Calu3 (cell line): ENCODE results near the gene BDH1. TPM values are rescaled to one million over a fixed set of nuclear protein-coding genes. Genes with fewer than 3 reads are reported as not detected.
"Not testable (repeated sequence)": the region's sequence is repeated elsewhere in the genome, so short reads cannot be mapped to it uniquely, and the experiment has no call there.

ENCODE experiments used
- BruUV-seq: library from RNA; stranded (reverse); fragments of 400-500 nt; replicated peaks from 2 replicates; lab custom pipeline; 2021; lab: Mats Ljungman, UMichigan
- CTCF ChIA-PET: fragments of 300-600 bp; sonication (Branson Sonifier 250); formaldehyde crosslinking; loops from one replicate; lab custom pipeline; 2022; ENCODE audit warnings: antibody characterized with exemption; lab: Charles Lee
- DNase-seq: peaks from one replicate; pipeline ENCODE4 v3.0.0; 2022
- H3K27ac Mint-ChIP-seq: one replicate; pipeline ENCODE4 v1.8.0; 2022; ENCODE audit warnings: mixed read lengths; ENCODE audit not compliant: unreplicated experiment
- H3K27me3 Mint-ChIP-seq: one replicate; pipeline ENCODE4 v1.8.0; 2022; ENCODE audit warnings: mixed read lengths; ENCODE audit not compliant: unreplicated experiment
- H3K36me3 Mint-ChIP-seq: one replicate; pipeline ENCODE4 v1.8.0; 2022; ENCODE audit warnings: mild to moderate bottlenecking, moderate library complexity, mixed read lengths; ENCODE audit not compliant: insufficient read depth, unreplicated experiment
- H3K4me1 Mint-ChIP-seq: one replicate; pipeline ENCODE4 v1.8.0; 2022; ENCODE audit warnings: mild to moderate bottlenecking, low read depth, mixed read lengths; ENCODE audit not compliant: unreplicated experiment
- H3K4me3 Mint-ChIP-seq: one replicate; pipeline ENCODE4 v1.8.0; 2022; ENCODE audit warnings: mild to moderate bottlenecking, low read depth, moderate library complexity, mixed read lengths; ENCODE audit not compliant: unreplicated experiment
- H3K9me3 Mint-ChIP-seq: one replicate; pipeline ENCODE4 v1.8.0; 2022; ENCODE audit warnings: low read depth, mixed read lengths; ENCODE audit not compliant: unreplicated experiment
- CTCF ChIP-seq: fragments of 200-600 bp; IDR thresholded peaks from one replicate; pipeline ENCODE4 v1.8.0; 2022; ENCODE audit warnings: antibody characterized with exemption; ENCODE audit not compliant: unreplicated experiment
- intact Hi-C: fragments of 100-400 bp; cut with micrococcal nuclease; formaldehyde crosslinking; loops from one replicate; pipeline ENCODE4 v1.10.0; 2022; ENCODE audit not compliant: unreplicated experiment
- total RNA-seq: library from RNA; stranded (reverse); gene quantifications from 2 replicates; pipeline ENCODE4 v1.2.3, GENCODE V29; 2022

BDH1 gene
- total RNA-seq, 1 experiment from 2014 or later, result 49.0 TPM

DNA sequence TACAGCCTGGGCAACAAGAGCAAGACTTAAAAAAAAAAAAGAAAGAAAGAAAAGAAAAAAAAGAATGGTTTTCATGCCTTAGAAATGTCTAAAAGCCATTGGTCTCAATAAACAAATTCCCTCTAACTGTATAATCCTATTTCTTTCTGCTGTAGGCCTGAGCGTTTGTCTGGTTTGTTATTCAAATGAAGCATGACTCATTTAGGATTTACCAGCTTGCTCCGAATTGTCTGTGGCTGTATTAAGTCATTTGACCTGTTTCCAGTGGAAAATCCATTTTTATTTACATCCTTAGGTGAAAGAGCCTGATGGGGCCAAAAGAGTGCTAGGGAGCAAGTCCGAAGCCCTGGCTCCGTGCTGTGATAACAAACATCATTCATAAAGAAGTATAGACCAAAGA lies 73.8 kb downstream of the BDH1 start:
- BruUV-seq, result no TSS peak
- intact Hi-C loops, result no loop called here
- Mint-ChIP-seq H3K4me3 (no peak overlapping the region), H3K36me3 (peaks cover 4% of the 10 kb centered on the region), H3K4me1 (peaks cover 79% of the 10 kb centered on the region), H3K9me3 (peaks cover 7% of the 10 kb centered on the region), H3K27me3 (no peaks in the 10 kb centered on the region), H3K27ac (no peak overlapping the region)
- no peak for DNase-seq
- no peak for TF ChIP-seq CTCF
- CTCF ChIA-PET, result no interaction called here

DNA sequence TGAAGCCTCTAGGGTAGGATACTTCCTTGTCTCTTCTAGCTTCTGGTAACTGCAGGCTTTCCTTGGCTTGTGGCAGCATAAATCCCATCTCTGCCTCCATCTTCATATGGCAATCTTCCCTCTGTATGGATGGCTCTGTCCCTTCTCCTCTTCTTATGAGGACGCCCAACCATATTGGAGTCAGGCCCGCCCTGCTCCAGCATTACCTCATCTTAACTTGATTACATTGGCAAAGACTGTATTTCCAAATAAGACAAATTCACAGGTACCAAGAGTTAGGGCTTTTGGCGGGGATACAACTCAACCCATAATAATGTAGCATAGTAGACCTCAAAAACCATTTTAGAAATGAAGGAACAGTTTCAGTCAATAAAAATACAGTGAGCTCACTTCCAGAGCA lies 75.4 kb downstream of the BDH1 start:
- H3K27me3 Mint-ChIP-seq, result no peaks in the 10 kb centered on the region
- no peak overlapping the region for H3K4me3 Mint-ChIP-seq
- no peak for DNase-seq
- no peak for TF ChIP-seq CTCF
- peaks cover 76% of the 10 kb centered on the region for H3K4me1 Mint-ChIP-seq
- BruUV-seq, result no TSS peak
- H3K36me3 Mint-ChIP-seq, result no peaks in the 10 kb centered on the region
- H3K27ac Mint-ChIP-seq, result peak overlapping the region; percentile 70
- CTCF ChIA-PET, result no interaction called here
- intact Hi-C loops, result no loop called here
- H3K9me3 Mint-ChIP-seq, result peaks cover 7% of the 10 kb centered on the region

DNA sequence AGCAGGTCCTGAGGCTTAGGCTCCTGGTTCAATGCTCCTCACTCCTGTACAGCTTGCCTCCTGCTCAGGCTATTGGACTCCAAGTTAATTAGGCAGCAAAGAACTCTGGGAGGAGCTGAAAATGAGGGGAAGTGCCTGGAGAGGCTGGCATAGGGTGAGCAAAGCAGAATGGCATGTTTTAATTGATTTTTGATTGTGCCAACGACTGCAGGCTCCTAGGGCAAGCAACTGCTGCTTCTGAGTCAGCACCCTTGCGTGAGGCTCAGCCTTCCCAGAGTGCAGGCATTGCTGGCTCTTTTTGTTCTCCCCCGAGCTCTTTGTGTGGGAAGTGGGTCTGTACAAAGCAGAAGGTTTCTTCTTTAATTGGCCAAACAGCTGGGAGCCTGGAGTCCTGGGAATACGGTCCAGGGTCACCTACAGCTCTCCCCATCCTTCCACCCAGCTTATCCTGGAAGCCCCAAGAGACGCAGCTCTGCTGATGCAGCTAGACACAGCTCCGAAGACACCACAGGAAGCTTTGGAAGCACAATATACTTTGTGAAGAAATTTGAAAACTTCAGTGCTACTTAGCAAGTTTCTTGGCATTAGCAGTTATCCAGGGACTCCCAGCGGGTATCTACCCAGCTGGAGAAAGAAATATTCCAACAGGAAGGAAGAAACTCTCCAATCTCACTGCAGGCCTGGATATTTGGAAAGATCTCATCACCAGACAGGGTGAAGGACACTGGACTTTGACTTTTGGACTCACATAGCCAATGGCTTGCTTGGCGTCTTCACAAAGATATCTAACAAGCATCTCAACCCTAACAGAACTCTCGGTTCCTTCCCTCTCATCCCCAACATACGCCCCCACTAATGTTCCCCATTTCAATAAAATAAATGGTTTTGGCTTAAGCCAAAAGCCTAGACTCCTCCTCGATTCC lies 76.8 kb downstream of the BDH1 start:
- CTCF ChIA-PET, result interaction anchor here (0.7 to 2.2 kb wide), 9 partner anchors 9 to 42 kb away, joined by 3 to 16 read pairs (median 3); no protein-coding TSS in a partner anchor
- DNase-seq, result peak; percentile 76

GRCh38 chr3:197477816-197478215 lies 78.0 kb downstream of the BDH1 start:
- CTCF ChIA-PET, result interaction anchor here (0.7 to 2.2 kb wide), 4 partner anchors 11 to 28 kb away, joined by 3 to 16 read pairs (median 6); no protein-coding TSS in a partner anchor
- H3K27me3 Mint-ChIP-seq, BruUV-seq, intact Hi-C loops, H3K36me3 Mint-ChIP-seq, H3K27ac Mint-ChIP-seq, H3K9me3 Mint-ChIP-seq, H3K4me3 Mint-ChIP-seq: not testable (repeated sequence)
- DNase-seq, result peak; percentile 27
- peaks cover 58% of the 10 kb centered on the region for H3K4me1 Mint-ChIP-seq

More for the DNA sequence above, 76.8 kb downstream of the BDH1 start:
- Mint-ChIP-seq H3K9me3 (peaks cover 9% of the 10 kb centered on the region), H3K4me3 (peak overlapping the region; percentile 18), H3K27ac (peak overlapping the region; percentile 70), H3K27me3 (no peaks in the 10 kb centered on the region), H3K36me3 (no peaks in the 10 kb centered on the region), H3K4me1 (peaks cover 63% of the 10 kb centered on the region)
- intact Hi-C loops, result no loop called here
- BruUV-seq, result TSS peak; percentile 97
- no peak for TF ChIP-seq CTCF
